Measurements from ENCODE around the gene DMAC2L. TPM values are rescaled to one million over a fixed set of nuclear protein-coding genes. Genes with fewer than 3 reads are reported as not detected.

Gene DMAC2L
- total RNA-seq, 2 experiments from 2014 or later, result 13.9 to 16.8 TPM

GRCh38 chr14:50366589-50366988 is 54.5 kb downstream of the DMAC2L start:
- POLR2A ChIA-PET, result no interaction called here
- CTCF ChIA-PET, result interaction anchor here (0.8 kb wide), 1 partner anchor 15 kb away, joined by 3 read pairs; no protein-coding TSS in a partner anchor

GRCh38 chr14:50371546-50371945 is 59.4 kb downstream of the DMAC2L start:
- ChIA-PET CTCF (no interaction called here), POLR2A (no interaction called here)

GRCh38 chr14:50373959-50374358 is 61.8 kb downstream of the DMAC2L start:
- CTCF ChIA-PET, result interaction anchor here (0.6 kb wide), 1 partner anchor 677 kb away, joined by 3 read pairs; no protein-coding TSS in a partner anchor
- POLR2A ChIA-PET, result no interaction called here

GRCh38 chr14:50375760-50376159 is 63.6 kb downstream of the DMAC2L start:
- CTCF ChIA-PET, result no interaction called here
- POLR2A ChIA-PET, result no interaction called here

Other genes starting within 250 kb of the DMAC2L start
- gene VCPKMT, start 195.8 kb upstream of the DMAC2L start, total RNA-seq, result 10 to 100 TPM; 14.7 to 15.8 TPM
- 10 to 100 TPM; 13.4 to 14.6 TPM for gene SOS2, start 80.7 kb upstream of the DMAC2L start, total RNA-seq
- 10 to 100 TPM; 20.9 to 21.0 TPM for gene L2HGDH, start 95 bp upstream of the DMAC2L start, total RNA-seq
- gene CDKL1, start 84.6 kb downstream of the DMAC2L start, total RNA-seq, result 1 to 10 TPM; 4.4 to 5.5 TPM
- gene MAP4K5, start 220.2 kb downstream of the DMAC2L start, total RNA-seq, result 10 to 100 TPM; 32.3 to 32.7 TPM
- under 1 TPM; 0.53 to 0.73 TPM for gene ATL1, start 247.8 kb downstream of the DMAC2L start, total RNA-seq

All from activated CD8-positive, alpha-beta memory T cell treated with anti-CD3 and anti-CD28 coated beads for 36 hours (primary cell).